Right lobe of liver (tissue), 4 donors: ENCODE measurements around the gene TRAP1.

Experiments
- CTCF ChIP-seq, 4 donors: fragments of 200-600 bp in 3 of 4; fragments of 450-650 bp in 1 of 4; IDR thresholded peaks; one replicate each; pipeline versions ENCODE4 v1.5.1 to v1.8.0; 2016 to 2022; ENCODE audit warnings: antibody characterized with exemption in 4 of 4, mild to moderate bottlenecking in 2 of 4
- POLR2A ChIP-seq: fragments of 450-650 bp; IDR thresholded peaks from one replicate; pipeline ENCODE4 v1.6.1; 2017; ENCODE audit warnings: antibody characterized with exemption, mild to moderate bottlenecking
- donor health status: DM: no; HTN: no; CAD: no.
- donor health status: DM: no; HTN: no; CAD: no.
- donor health status: DM: no; HTN: yes; CAD: no.

DNA sequence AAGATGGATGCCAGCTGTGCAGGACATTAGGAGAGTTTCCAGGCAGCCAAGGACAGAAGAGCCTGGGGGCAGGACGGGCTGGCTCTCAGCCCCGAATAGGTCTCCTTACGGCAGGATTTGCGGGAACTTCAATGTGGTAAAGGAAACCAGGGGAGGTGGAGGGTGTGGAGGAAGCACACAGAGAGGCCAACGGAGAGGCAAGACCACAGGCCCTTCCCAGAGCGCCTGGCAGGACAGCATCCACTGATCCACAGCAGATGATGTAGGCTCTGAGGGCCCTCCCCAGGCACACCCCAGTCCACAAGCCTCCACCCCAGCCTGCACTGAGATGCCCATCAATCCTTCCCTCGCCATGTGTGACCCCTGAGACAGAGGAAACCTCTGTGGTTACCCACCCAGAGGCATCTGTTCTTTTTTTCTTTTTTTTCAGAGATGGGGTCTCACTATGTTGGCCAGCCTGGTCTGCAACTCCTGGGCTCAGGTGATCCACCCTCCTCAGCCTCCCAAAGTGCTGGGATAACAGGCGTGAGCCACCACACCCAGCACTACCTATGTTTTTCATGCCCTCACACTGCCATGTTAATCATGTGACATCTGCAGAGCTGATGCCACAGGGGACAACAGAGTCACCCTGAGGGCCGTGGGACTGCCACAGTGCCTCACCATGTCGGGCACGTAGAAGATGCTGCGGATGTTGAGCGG, 43.5 kb downstream of the TRAP1 start:
- no peak for TF ChIP-seq POLR2A
- TF ChIP-seq CTCF (IDR thresholded peaks at IDR 0.05): no peak
